Hepatocyte (in vitro differentiated cells): ENCODE results near the gene AKR7A2. TPM values are rescaled to one million over a fixed set of nuclear protein-coding genes. Genes with fewer than 3 reads are reported as not detected.
A peak's percentile ranks its signal among the peaks of the same experiment; 100 is the strongest.

Source experiments
- DNase-seq: peaks from one replicate; pipeline ENCODE4 v3.0.0-alpha.2; 2016; ENCODE audit warnings: low spot score
- H2AFZ ChIP-seq: fragments of 200-600 bp; sonication (generic); 2 replicates; pipeline ENCODE4 v1.6.0; 2016; ENCODE audit warnings: antibody characterized with exemption, mild to moderate bottlenecking
- H3K27ac ChIP-seq: fragments of 200-600 bp; sonication (generic); 2 replicates; pipeline ENCODE4 v1.5.1; 2016; ENCODE audit warnings: mild to moderate bottlenecking
- H3K27me3 ChIP-seq: fragments of 200-600 bp; sonication (generic); 2 replicates; pipeline ENCODE4 v1.6.1; 2016
- H3K36me3 ChIP-seq: fragments of 200-600 bp; sonication (generic); replicated peaks from 2 replicates; pipeline ENCODE4 v1.5.1; 2016; ENCODE audit warnings: low read depth; ENCODE audit not compliant: insufficient read depth
- H3K4me1 ChIP-seq: fragments of 200-600 bp; sonication (generic); 2 replicates; pipeline ENCODE4 v1.5.1; 2016; ENCODE audit warnings: mild to moderate bottlenecking, moderate library complexity; ENCODE audit not compliant: insufficient read depth
- H3K4me2 ChIP-seq: fragments of 200-600 bp; sonication (generic); 2 replicates; pipeline ENCODE4 v1.6.0; 2016
- H3K4me3 ChIP-seq: fragments of 200-600 bp; sonication (generic); 2 replicates; pipeline ENCODE4 v1.5.1; 2016; ENCODE audit warnings: mild to moderate bottlenecking
- H3K79me2 ChIP-seq: fragments of 200-600 bp; sonication (generic); 2 replicates; pipeline ENCODE4 v1.6.0; 2017; ENCODE audit warnings: mild to moderate bottlenecking
- H3K9me2 ChIP-seq: fragments of 200-600 bp; sonication (generic); replicated peaks from 2 replicates; pipeline ENCODE4 v1.6.0; 2017; ENCODE audit warnings: mild to moderate bottlenecking; ENCODE audit not compliant: insufficient read depth
- H3K9me3 ChIP-seq: fragments of 200-600 bp; sonication (generic); 2 replicates; pipeline ENCODE4 v1.5.1; 2016; ENCODE audit warnings: low read depth, mild to moderate bottlenecking
- H4K20me1 ChIP-seq: fragments of 200-600 bp; sonication (generic); 2 replicates; pipeline ENCODE4 v1.6.0; 2016; ENCODE audit warnings: mild to moderate bottlenecking; ENCODE audit not compliant: insufficient read depth, poor library complexity, severe bottlenecking
- EZH2 ChIP-seq: fragments of 200-600 bp; sonication (generic); IDR thresholded peaks from 2 replicates; pipeline ENCODE4 v1.6.1; 2016; ENCODE audit warnings: antibody characterized with exemption, mild to moderate bottlenecking, borderline replicate concordance
- EZH2phosphoT487 ChIP-seq: fragments of 200-600 bp; sonication (generic); IDR thresholded peaks from one replicate; pipeline ENCODE4 v1.6.1; 2018; ENCODE audit warnings: antibody characterized with exemption, mild to moderate bottlenecking, low read depth, moderate library complexity; ENCODE audit not compliant: unreplicated experiment, severe bottlenecking
- WGBS: methylation state at CpG from one replicate; pipeline ENCODE4 v1.1.6; 2016; ENCODE audit warnings: low lambda C conversion rate; ENCODE audit errors: missing lambda C conversion rate; 5-methylcytosine and 5-hydroxymethylcytosine counted together
- polyA plus RNA-seq: library from polyadenylated mRNA; unstranded; fragments of >200 nt; fragmentation: Nextera tagmentation; extraction: Ambion mirVana; gene quantifications from 2 replicates; pipeline ENCODE4 v1.2.1, GENCODE V29; 2016
- total RNA-seq: library from RNA; depleted of rRNA; stranded (reverse); fragments of >200 nt; gene quantifications from 2 replicates; pipeline ENCODE4 v1.2.3, GENCODE V29; 2014
- TF ChIP-seq, protein P1 (sequence below): fragments of 200-600 bp; sonication (generic); IDR thresholded peaks from 2 replicates; pipeline ENCODE4 v1.5.1; 2016; ENCODE audit warnings: antibody characterized with exemption, mild to moderate bottlenecking; ENCODE audit not compliant: poor library complexity

Gene AKR7A2
- total and polyA plus RNA-seq, 2 experiments from 2014 or later, result 81.5 to 109 TPM

DNA sequence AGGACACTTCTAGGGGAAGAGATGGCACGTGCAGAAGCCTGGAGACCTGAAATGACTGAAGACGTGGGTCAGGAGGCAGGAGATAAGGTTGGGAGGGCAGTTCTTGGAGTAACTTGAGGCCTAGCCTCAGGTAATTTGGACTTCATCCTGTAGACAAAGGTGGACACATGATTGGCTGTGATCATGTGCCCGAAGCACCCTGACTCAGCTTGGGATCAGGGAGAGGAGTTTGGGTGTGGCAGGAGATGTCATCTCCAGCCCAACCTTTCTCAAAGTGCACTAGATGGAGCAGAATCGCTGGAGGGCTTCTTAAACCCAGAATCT lies 1.7 kb upstream of the AKR7A2 start:
- no peak overlapping the region for H3K27ac ChIP-seq
- no peaks in the 10 kb centered on the region for H3K27me3 ChIP-seq
- no peak overlapping the region for H3K4me3 ChIP-seq
- H3K4me2 ChIP-seq, result peak overlapping the region; percentile 93
- no peaks in the 10 kb centered on the region for H3K36me3 ChIP-seq
- WGBS, result 88% methylated on average over 4 of the region's 4 CpGs
- no peaks in the 10 kb centered on the region for H3K9me2 ChIP-seq
- no peaks in the 10 kb centered on the region for H3K9me3 ChIP-seq
- peaks cover 53% of the 10 kb centered on the region for H3K79me2 ChIP-seq
- peaks cover 5% of the 10 kb centered on the region for H3K4me1 ChIP-seq
- H4K20me1 ChIP-seq, result peaks cover 5% of the 10 kb centered on the region
- H2AFZ ChIP-seq, result no peak overlapping the region
- TF ChIP-seq, protein P1, sequence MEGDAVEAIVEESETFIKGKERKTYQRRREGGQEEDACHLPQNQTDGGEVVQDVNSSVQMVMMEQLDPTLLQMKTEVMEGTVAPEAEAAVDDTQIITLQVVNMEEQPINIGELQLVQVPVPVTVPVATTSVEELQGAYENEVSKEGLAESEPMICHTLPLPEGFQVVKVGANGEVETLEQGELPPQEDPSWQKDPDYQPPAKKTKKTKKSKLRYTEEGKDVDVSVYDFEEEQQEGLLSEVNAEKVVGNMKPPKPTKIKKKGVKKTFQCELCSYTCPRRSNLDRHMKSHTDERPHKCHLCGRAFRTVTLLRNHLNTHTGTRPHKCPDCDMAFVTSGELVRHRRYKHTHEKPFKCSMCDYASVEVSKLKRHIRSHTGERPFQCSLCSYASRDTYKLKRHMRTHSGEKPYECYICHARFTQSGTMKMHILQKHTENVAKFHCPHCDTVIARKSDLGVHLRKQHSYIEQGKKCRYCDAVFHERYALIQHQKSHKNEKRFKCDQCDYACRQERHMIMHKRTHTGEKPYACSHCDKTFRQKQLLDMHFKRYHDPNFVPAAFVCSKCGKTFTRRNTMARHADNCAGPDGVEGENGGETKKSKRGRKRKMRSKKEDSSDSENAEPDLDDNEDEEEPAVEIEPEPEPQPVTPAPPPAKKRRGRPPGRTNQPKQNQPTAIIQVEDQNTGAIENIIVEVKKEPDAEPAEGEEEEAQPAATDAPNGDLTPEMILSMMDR, result no peak
- TF ChIP-seq EZH2phosphoT487, result no peak
- TF ChIP-seq EZH2, result no peak
- no peak for DNase-seq

- 42% methylated on average over 20 of the region's 20 CpGs for WGBS
- H3K27me3 ChIP-seq, result no peaks in the 10 kb centered on the region
- H3K27ac ChIP-seq, result peak overlapping the region; percentile 91
- no peaks in the 10 kb centered on the region for H3K9me3 ChIP-seq
- peaks cover 54% of the 10 kb centered on the region for H3K79me2 ChIP-seq
- H3K9me2 ChIP-seq, result no peaks in the 10 kb centered on the region
- no peak for DNase-seq
- H3K4me2 ChIP-seq, result peak overlapping the region; percentile 93
- peaks cover 5% of the 10 kb centered on the region for H4K20me1 ChIP-seq
- no peak for TF ChIP-seq EZH2phosphoT487
- TF ChIP-seq EZH2, result no peak
- TF ChIP-seq, protein P1, result no peak
- H2AFZ ChIP-seq, result peak overlapping the region; percentile 74
- H3K36me3 ChIP-seq, result no peaks in the 10 kb centered on the region
- peaks cover 5% of the 10 kb centered on the region for H3K4me1 ChIP-seq
- H3K4me3 ChIP-seq, result peak overlapping the region; percentile 84
Observed at GRCh38 chr1:19312782-19313635, 1.1 kb upstream of the AKR7A2 start.

- H3K4me3 ChIP-seq, result peak overlapping the region; percentile 97
- no peak for TF ChIP-seq EZH2
- no peak for TF ChIP-seq EZH2phosphoT487
- TF ChIP-seq, protein P1, result no peak
- 4% methylated on average over 13 of the region's 29 CpGs for WGBS
- H3K9me3 ChIP-seq, result no peaks in the 10 kb centered on the region
- H3K4me2 ChIP-seq, result peak overlapping the region; percentile 99
- peaks cover 3% of the 10 kb centered on the region for H4K20me1 ChIP-seq
- no peaks in the 10 kb centered on the region for H3K27me3 ChIP-seq
- DNase-seq, result no peak
- H3K9me2 ChIP-seq, result no peaks in the 10 kb centered on the region
- peaks cover 51% of the 10 kb centered on the region for H3K79me2 ChIP-seq
- H3K27ac ChIP-seq, result peak overlapping the region; percentile 80
- peak overlapping the region; percentile 89 for H2AFZ ChIP-seq
- H3K36me3 ChIP-seq, result no peaks in the 10 kb centered on the region
- peaks cover 5% of the 10 kb centered on the region for H3K4me1 ChIP-seq
Observed at GRCh38 chr1:19311503-19311930, 427 bp downstream of the AKR7A2 start.
